ENCODE measurements around the gene SPATA6.
"Not testable (repeated sequence)": the region's sequence is repeated elsewhere in the genome, so short reads cannot be mapped to it uniquely, and the experiment has no call there.

SPATA6 gene

DNA sequence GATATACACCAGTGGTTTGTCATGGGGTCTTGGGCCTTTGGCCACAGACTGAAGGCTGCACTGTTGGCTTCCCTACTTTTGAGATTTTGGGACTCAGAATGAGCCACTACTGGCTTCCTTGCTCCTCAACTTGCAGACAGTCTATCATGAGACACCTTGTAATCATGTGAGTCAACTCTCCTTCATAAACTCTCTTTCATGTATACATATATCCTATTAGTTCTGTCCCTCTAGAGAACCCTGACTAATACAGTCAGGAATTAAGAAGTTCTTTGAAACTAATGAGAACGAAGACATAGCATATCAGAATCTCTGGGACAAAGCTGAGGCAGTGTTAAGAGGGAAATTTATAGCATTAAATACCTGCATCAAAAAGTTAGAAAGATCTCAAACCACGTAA, 138.7 kb downstream of the SPATA6 start:
- H3K4me1 ChIP-seq (ENCODE audit: insufficient read depth, poor library complexity, severe bottlenecking) = no peaks in the 10 kb centered on the region
- TF ChIP-seq, protein P1, sequence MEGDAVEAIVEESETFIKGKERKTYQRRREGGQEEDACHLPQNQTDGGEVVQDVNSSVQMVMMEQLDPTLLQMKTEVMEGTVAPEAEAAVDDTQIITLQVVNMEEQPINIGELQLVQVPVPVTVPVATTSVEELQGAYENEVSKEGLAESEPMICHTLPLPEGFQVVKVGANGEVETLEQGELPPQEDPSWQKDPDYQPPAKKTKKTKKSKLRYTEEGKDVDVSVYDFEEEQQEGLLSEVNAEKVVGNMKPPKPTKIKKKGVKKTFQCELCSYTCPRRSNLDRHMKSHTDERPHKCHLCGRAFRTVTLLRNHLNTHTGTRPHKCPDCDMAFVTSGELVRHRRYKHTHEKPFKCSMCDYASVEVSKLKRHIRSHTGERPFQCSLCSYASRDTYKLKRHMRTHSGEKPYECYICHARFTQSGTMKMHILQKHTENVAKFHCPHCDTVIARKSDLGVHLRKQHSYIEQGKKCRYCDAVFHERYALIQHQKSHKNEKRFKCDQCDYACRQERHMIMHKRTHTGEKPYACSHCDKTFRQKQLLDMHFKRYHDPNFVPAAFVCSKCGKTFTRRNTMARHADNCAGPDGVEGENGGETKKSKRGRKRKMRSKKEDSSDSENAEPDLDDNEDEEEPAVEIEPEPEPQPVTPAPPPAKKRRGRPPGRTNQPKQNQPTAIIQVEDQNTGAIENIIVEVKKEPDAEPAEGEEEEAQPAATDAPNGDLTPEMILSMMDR (IDR thresholded peaks at IDR 0.05; ENCODE audit: poor library complexity, severe bottlenecking) = no peak
- H3K27me3 ChIP-seq (ENCODE audit: insufficient read depth, poor library complexity, severe bottlenecking) = no peaks in the 10 kb centered on the region
- H3K27ac ChIP-seq (ENCODE audit: poor library complexity, severe bottlenecking) = no peak overlapping the region
- DNase-seq (ENCODE audit: low spot score) = no peak
- H3K9me3 ChIP-seq (ENCODE audit: severe bottlenecking) = peaks cover 6% of the 10 kb centered on the region
- H3K36me3 ChIP-seq (ENCODE audit: low read depth) = no peaks in the 10 kb centered on the region
- H3K4me3 ChIP-seq (ENCODE audit: severe bottlenecking) = no peak overlapping the region
- no peak for ATAC-seq (ENCODE audit: low read depth)

DNA sequence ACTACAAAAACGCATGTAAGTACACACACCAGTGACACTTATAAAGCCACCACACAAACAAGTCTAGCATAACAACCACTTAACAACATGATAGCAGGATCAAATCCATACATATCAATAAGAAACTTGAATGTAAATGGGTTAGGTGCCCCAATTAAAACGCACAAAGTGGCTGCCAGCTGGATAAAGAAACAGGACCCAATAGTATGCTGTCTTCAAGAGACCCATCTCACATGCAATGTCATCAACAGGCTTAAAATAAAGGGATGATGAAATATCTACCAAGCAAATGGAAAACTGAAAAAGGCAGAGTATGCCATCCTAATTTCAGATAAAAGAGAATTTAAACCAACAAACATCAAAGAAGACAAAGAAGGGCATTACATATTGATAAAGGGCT, 139.9 kb downstream of the SPATA6 start:
- ATAC-seq (ENCODE audit: low read depth) = no peak
- Histone ChIP-seq H3K4me1 (ENCODE audit: insufficient read depth, poor library complexity, severe bottlenecking) (no peaks in the 10 kb centered on the region), H3K27ac (ENCODE audit: poor library complexity, severe bottlenecking) (no peak overlapping the region), H3K4me3 (ENCODE audit: severe bottlenecking) (no peak overlapping the region), H3K27me3 (ENCODE audit: insufficient read depth, poor library complexity, severe bottlenecking) (no peaks in the 10 kb centered on the region), H3K9me3 (ENCODE audit: severe bottlenecking) (peaks cover 6% of the 10 kb centered on the region), H3K36me3 (ENCODE audit: low read depth) (no peaks in the 10 kb centered on the region)
- no peak for DNase-seq (ENCODE audit: low spot score)
- TF ChIP-seq, protein P1 (IDR thresholded peaks at IDR 0.05; ENCODE audit: poor library complexity, severe bottlenecking) = no peak

DNA sequence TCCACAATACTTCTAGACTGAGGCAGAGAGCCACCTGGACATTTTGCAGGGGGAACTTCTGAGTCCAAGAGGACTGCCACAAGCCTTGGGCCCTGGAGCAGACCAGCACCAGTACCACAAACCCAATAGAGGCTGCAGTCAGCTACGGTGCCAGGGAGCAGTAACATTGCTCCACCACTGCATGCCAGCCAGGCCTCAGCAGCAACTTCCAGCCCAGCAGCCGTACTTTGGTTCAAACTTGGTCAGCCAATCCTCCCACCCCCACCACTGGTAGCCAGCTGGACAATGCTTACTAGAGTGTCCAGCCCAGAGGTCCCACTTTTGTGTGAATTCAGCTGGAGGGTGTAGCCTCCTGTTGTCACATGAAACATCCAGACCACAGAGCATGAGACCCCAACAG, 142.1 kb downstream of the SPATA6 start:
- no peak overlapping the region for H3K27ac ChIP-seq (ENCODE audit: poor library complexity, severe bottlenecking)
- no peaks in the 10 kb centered on the region for H3K4me1 ChIP-seq (ENCODE audit: insufficient read depth, poor library complexity, severe bottlenecking)
- H3K4me3 ChIP-seq (ENCODE audit: severe bottlenecking) = no peak overlapping the region
- no peaks in the 10 kb centered on the region for H3K27me3 ChIP-seq (ENCODE audit: insufficient read depth, poor library complexity, severe bottlenecking)
- no peak for DNase-seq (ENCODE audit: low spot score)
- ATAC-seq (ENCODE audit: low read depth) = no peak
- TF ChIP-seq, protein P1 (IDR thresholded peaks at IDR 0.05; ENCODE audit: poor library complexity, severe bottlenecking) = no peak
- H3K9me3 ChIP-seq (ENCODE audit: severe bottlenecking) = peaks cover 6% of the 10 kb centered on the region
- no peaks in the 10 kb centered on the region for H3K36me3 ChIP-seq (ENCODE audit: low read depth)

DNA sequence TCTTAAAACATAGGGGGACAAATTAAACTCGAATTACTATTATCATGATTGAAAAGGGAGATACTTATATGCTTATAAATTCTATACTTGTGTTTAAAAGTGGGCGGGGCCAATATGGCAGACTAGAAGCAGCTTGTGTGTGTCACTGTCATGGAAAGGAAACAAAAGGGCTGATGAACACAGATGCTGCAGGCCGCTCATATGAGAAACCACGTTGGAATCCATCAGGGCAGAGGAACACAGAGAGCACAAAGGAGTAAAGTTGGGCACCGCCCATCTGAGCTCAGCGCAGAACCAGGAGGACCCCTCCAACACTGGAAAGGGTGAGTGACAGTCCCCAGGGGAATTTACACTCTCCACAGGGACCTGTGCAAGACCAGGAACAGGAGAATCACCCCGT, 142.5 kb downstream of the SPATA6 start:
- Histone ChIP-seq H3K9me3 (ENCODE audit: severe bottlenecking) (peaks cover 6% of the 10 kb centered on the region), H3K4me1 (ENCODE audit: insufficient read depth, poor library complexity, severe bottlenecking) (no peaks in the 10 kb centered on the region), H3K27me3 (ENCODE audit: insufficient read depth, poor library complexity, severe bottlenecking) (no peaks in the 10 kb centered on the region), H3K27ac (ENCODE audit: poor library complexity, severe bottlenecking) (no peak overlapping the region), H3K36me3 (ENCODE audit: low read depth) (no peaks in the 10 kb centered on the region), H3K4me3 (ENCODE audit: severe bottlenecking) (no peak overlapping the region)
- ATAC-seq (ENCODE audit: low read depth) (no peak), DNase-seq (ENCODE audit: low spot score) (no peak)
- TF ChIP-seq, protein P1 (IDR thresholded peaks at IDR 0.05; ENCODE audit: poor library complexity, severe bottlenecking) = no peak

DNA sequence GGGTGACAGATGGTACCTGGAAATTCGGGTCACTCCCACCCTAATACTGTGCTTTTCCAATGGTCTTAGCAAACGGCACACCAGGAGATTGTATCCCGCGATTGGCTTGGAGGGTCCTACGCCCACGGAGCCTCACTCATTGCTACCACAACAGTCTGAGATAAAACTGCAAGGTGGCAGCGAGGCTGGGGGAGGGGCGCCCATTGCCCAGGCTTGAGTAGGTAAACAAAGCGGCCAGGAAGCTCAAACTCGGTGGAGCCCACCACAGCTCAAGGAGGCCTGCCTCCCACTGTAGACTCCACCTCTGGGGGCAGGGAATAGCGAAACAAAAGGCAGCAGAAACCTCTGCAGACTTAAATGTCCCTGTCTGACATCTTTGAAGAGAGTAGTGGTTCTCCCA, 160.2 kb downstream of the SPATA6 start:
- not testable (repeated sequence) for DNase-seq (ENCODE audit: low spot score); H3K27ac ChIP-seq (ENCODE audit: poor library complexity, severe bottlenecking); H3K9me3 ChIP-seq (ENCODE audit: severe bottlenecking); H3K4me3 ChIP-seq (ENCODE audit: severe bottlenecking); H3K4me1 ChIP-seq (ENCODE audit: insufficient read depth, poor library complexity, severe bottlenecking); ATAC-seq (ENCODE audit: low read depth); H3K27me3 ChIP-seq (ENCODE audit: insufficient read depth, poor library complexity, severe bottlenecking); H3K36me3 ChIP-seq (ENCODE audit: low read depth)

All from RWPE2 (cell line).